ENCODE data around the gene SMARCC2.

The SMARCC2 gene

DNA sequence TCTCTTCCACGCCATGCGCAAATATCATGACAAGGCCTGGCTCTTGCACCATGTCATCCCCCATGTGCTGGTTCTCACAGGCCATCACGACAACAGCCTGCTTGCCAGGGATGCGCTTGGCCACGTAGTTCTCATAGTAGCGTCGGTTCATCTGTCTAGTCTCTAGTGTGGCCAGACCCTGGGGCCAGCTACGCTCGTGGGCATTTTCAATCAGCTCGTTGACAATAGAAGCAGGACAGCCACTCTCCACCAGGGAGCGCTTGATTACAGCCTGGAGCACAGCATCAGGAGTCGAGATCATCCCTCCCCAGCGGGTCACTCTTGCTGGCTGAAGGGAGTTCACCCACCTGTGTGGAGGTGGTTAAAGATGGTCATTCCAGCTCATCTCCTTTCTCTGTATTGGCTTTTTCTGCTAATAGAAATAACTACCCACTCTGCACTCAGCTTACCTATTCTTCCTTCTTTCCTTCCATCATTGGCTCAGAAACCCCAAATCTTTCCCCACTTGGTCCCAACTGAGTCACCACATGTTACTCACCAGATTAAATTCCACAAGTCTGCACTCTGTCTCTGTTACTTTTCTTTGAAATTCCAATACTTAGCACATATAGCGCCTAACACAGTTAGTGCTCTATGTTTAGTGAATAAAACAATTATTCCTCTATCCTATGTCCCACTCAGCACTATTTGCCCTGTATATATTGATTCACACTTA, 17.3 kb upstream of the SMARCC2 start:
- TF ChIP-seq POLR2AphosphoS5 (IDR thresholded peaks at IDR 0.05; ENCODE audit: low read depth, low read length) (no peak), SIN3A (IDR thresholded peaks at IDR 0.05; ENCODE audit: borderline replicate concordance, insufficient read depth, low read length) (no peak), FOXP2 (optimal IDR thresholded peaks at IDR 0.05; ENCODE audit: borderline replicate concordance, extremely low read depth, extremely low read length, insufficient read depth) (no peak), REST (IDR thresholded peaks at IDR 0.05; ENCODE audit: insufficient read depth in 1 of 2, low read depth in 2 of 2, low read length in 2 of 2) (no peak), TAF1 (IDR thresholded peaks at IDR 0.05; ENCODE audit: borderline replicate concordance, insufficient read depth, low read length) (no peak)

- no peak for TF ChIP-seq SIN3A (IDR thresholded peaks at IDR 0.05; ENCODE audit: borderline replicate concordance, insufficient read depth, low read length)
- no peak for TF ChIP-seq FOXP2 (optimal IDR thresholded peaks at IDR 0.05; ENCODE audit: borderline replicate concordance, extremely low read depth, extremely low read length, insufficient read depth)
- no peak for TF ChIP-seq REST (IDR thresholded peaks at IDR 0.05; ENCODE audit: insufficient read depth in 1 of 2, low read depth in 2 of 2, low read length in 2 of 2)
- TF ChIP-seq POLR2AphosphoS5 (IDR thresholded peaks at IDR 0.05; ENCODE audit: low read depth, low read length), result no peak
- no peak for TF ChIP-seq TAF1 (IDR thresholded peaks at IDR 0.05; ENCODE audit: borderline replicate concordance, insufficient read depth, low read length)
Measured at GRCh38 chr12:56205445-56205844, 16.2 kb upstream of the SMARCC2 start.

- TF ChIP-seq REST (IDR thresholded peaks at IDR 0.05; ENCODE audit: insufficient read depth in 1 of 2, low read depth in 2 of 2, low read length in 2 of 2) (no peak), SIN3A (IDR thresholded peaks at IDR 0.05; ENCODE audit: borderline replicate concordance, insufficient read depth, low read length) (no peak), TAF1 (IDR thresholded peaks at IDR 0.05; ENCODE audit: borderline replicate concordance, insufficient read depth, low read length) (no peak), POLR2AphosphoS5 (IDR thresholded peaks at IDR 0.05; ENCODE audit: low read depth, low read length) (no peak), FOXP2 (optimal IDR thresholded peaks at IDR 0.05; ENCODE audit: borderline replicate concordance, extremely low read depth, extremely low read length, insufficient read depth) (no peak)
Measured at GRCh38 chr12:56204275-56204674, 15.0 kb upstream of the SMARCC2 start.

DNA sequence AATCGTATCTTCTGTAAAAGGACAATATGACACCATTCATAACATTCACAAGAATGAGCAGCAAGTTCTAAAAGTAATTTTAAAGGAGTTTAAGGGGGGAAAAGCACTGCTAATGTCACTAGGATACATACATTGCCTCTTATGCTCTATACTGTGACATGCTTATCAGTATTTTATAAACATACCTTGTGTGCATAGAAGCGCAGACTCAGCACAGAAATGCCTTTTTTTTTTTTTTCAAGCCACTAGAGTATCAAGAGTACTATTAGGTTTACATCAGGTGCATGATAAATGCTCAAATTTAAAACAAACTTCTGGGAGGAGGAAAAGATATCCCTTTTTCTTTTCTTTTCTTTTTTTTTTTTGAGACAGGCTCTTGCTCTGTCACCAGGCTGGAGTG, 13.6 kb upstream of the SMARCC2 start:
- TF ChIP-seq TAF1 (IDR thresholded peaks at IDR 0.05; ENCODE audit: borderline replicate concordance, insufficient read depth, low read length) (no peak), POLR2AphosphoS5 (IDR thresholded peaks at IDR 0.05; ENCODE audit: low read depth, low read length) (no peak), FOXP2 (optimal IDR thresholded peaks at IDR 0.05; ENCODE audit: borderline replicate concordance, extremely low read depth, extremely low read length, insufficient read depth) (no peak), SIN3A (IDR thresholded peaks at IDR 0.05; ENCODE audit: borderline replicate concordance, insufficient read depth, low read length) (no peak), REST (IDR thresholded peaks at IDR 0.05; ENCODE audit: insufficient read depth in 1 of 2, low read depth in 2 of 2, low read length in 2 of 2) (no peak)
